SH-SY5Y (cell line): ENCODE data around the gene FRMD4A.
A peak's percentile ranks its signal among the peaks of the same experiment; 100 is the strongest.

Experiments
- GATA2 ChIP-seq: IDR thresholded peaks from 2 replicates; pipeline ENCODE4 v1.6.1; 2011; ENCODE audit warnings: mild to moderate bottlenecking, low read depth, low read length
- GATA3 ChIP-seq: IDR thresholded peaks from 2 replicates; pipeline ENCODE4 v1.6.1; 2011; ENCODE audit warnings: low read depth, mild to moderate bottlenecking, low read length, moderate library complexity

GRCh38 chr10:13834581-13835286 lies 496.0 kb downstream of the FRMD4A start:
- peak; percentile 68 for TF ChIP-seq GATA3
- TF ChIP-seq GATA2: peak; percentile 84
